HCEC 1CT (cell line): ENCODE results near the gene SCYL3.

Source experiments
- DNase-seq: peaks from one replicate; pipeline ENCODE4 v3.0.0-alpha.2; 2017

SCYL3 gene

GRCh38 chr1:169809370-169810095 is 84.2 kb downstream of the SCYL3 start:
- DNase-seq, result peak; percentile 30

DNA sequence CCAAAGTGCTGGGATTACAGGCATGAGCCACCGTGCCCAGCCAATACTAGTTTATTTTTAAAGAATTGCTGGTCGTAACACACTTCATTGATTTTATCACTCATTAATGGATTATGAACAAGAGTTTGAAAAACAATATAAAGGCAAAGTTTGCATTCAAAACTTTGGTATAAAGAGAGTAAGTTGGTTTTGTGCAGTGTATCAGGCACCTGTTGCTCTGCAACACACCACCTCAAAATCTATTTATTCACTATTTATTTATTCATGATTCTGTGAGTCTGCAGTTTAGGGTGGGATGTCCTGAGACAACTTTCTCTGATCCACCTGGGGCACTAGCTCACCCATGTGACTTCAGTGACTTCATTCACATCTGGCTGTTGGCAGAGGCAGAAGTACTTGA is 88.8 kb downstream of the SCYL3 start:
- no peak for DNase-seq

- DNase-seq, result no peak
Observed at GRCh38 chr1:169802888-169803287, 90.8 kb downstream of the SCYL3 start.
